DOHH2 (cell line): Measurements from ENCODE around the gene SERP1.

Experiments
- CTCF ChIP-seq: fragments of 200-600 bp; sonication (generic); IDR thresholded peaks from one replicate; pipeline ENCODE4 v1.5.1; 2014; ENCODE audit warnings: antibody characterized with exemption, mild to moderate bottlenecking, low read depth, low read length; ENCODE audit not compliant: poor library complexity, severe bottlenecking
- EZH2phosphoT487 ChIP-seq: fragments of 200-600 bp; sonication (generic); IDR thresholded peaks from 2 replicates; pipeline ENCODE4 v1.6.1; 2017; ENCODE audit warnings: borderline replicate concordance, mild to moderate bottlenecking, antibody characterized with exemption, low read length, moderate library complexity, mixed read lengths

GRCh38 chr3:150583028-150583427 is 36.7 kb upstream of the SERP1 start:
- TF ChIP-seq CTCF = no peak
- TF ChIP-seq EZH2phosphoT487 = no peak
